Activated CD4-positive, alpha-beta T cell treated with anti-CD3 and anti-CD28 coated beads for 24 hours (primary cell): ENCODE measurements around the gene SLC35B1.
A peak's percentile ranks its signal among the peaks of the same experiment; 100 is the strongest.

ENCODE experiments used
- DNase-seq, 2 donors: peaks; one replicate each; pipeline ENCODE4 v3.0.0-alpha.2; 2020; ENCODE audit warnings: low read depth in 2 of 2

Gene SLC35B1

DNA sequence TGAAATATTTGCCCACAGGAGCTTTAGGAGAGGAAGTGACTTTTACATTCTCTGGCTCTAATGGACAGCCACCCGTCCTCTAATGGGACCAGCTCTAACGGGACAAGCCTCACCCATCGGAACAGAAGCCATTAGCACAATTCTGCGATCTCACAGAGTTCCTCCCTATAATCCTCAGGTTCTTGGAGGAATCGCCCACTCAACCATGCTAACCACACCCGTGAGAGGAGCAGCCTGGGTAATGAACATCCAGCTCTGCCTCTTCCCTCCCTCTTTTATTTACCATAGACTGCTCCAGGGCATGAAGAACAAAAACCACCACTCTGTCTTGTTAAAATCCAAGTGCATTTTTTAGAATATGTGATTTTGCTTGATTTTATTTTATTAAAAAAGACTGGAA is 6.8 kb downstream of the SLC35B1 start:
- no peak for DNase-seq

GRCh38 chr17:49699966-49700575 is 7.7 kb downstream of the SLC35B1 start:
- no peak for DNase-seq

- DNase-seq, result no peak
These were observed 9.8 kb downstream of the SLC35B1 start for GRCh38 chr17:49698005-49698404.

- DNase-seq, result peak; percentile 57 to 60
These were observed 11.5 kb downstream of the SLC35B1 start for GRCh38 chr17:49696233-49696761.

DNA sequence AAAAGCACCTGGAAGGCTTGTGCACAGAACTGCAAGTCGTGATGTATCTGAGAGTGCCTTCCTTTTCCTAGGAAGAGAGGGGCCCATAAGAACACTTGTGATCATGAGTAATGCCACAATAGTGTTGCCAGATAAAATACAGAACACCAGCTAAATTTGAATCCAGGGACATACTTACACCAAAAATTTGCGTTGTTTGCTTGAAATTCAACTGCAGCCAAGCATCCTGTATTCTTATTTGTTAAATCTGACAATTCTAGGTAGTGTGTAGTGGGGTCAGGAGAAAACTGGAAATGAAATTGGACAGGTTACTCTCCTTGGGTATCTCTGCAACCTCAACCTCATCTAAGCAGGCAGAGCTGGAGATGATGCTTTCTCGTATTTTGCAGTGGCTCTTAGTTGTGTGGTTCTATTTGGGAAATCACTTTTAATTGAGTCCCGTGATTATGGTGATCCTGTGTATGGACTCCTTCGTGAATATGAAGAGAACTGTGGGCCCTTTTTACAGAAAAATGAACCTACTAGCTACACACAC is 12.0 kb downstream of the SLC35B1 start:
- DNase-seq, result no peak

DNA sequence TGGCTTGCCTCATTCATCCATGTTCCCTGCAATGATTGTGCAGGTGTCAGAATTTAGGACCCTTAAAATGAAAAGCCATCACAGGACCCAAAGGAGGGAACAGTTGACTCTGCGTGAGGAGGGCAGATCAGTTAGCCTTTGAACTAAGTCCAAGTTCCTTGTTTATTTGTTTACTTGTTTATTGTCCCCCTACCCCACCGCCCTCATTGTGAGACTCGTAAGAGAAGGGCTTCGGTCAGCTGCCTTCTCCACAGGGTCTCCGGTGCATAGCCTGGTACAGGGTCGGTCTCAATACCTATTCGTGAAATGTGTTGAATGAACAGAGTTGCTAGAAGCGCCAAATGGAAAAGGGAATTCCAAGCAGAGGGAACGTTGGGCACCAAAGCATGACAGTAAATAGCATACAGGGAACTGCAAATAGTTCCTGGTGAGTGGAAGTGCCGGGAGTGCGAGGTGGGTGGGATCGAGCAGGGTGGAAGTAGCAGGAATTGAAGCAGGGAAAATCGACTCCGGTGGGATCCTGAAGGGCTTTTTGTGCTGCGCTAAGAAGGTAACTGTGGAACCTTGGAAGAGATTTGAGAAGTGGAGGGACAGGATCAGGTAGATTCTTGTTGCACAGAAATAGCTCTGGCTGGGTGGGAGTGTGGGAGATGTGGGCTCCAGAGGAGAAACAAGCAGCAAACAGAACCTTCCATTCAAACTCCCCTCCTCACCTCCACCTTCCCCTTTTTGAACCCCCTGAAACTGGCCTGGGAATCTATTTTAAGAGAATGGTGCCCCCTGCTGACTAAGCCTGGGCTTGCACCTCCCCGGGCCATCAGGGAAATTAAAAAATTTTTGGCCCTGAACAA is 12.7 kb downstream of the SLC35B1 start:
- peak; percentile 66 to 68 for DNase-seq

DNA sequence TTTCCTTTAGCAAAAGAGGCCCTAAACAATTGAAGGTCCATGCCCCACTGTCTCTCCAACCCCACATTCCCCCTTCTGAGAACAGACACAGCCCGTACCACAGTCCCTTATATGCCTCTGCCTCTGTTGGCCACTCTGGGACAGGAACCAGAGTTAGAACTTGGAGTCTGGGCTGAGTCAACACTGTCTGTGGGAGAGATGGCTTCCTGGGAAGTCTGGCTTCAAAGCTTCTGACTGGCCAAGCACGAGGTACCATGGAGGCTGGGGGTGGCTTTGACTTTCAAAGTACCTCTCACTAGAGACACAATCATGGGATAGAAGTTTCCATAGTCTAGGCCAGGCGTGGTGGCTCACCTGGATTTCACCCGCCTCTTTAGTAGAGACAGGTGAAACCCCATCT is 15.0 kb downstream of the SLC35B1 start:
- DNase-seq, result no peak

DNA sequence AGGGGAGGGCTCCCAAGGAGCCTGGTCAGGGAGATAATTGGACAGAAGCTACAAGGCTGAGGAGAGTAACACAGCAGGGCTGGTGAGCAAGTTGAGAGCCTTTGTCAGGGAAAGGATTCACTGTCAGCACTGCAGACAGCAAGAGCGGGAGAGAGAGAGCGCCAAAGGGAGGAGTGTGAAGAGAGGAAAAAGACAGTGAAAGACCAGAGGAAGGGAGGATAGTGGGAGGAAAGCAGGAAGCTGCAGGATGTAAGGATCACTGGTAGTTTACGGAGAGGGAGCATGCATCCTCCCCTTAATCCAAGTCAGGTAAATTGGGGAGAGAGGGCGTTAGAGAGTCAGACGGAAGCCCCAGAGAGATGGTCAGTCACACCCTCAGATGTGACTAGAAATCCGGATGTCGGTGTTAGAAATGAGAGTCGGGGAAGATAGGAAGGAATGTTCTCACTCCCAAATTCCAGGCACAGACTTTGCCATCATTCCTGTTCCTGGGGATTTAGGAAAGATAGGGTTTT is 16.0 kb downstream of the SLC35B1 start:
- DNase-seq, result no peak

GRCh38 chr17:49691086-49691676 is 16.6 kb downstream of the SLC35B1 start:
- DNase-seq, result no peak

DNA sequence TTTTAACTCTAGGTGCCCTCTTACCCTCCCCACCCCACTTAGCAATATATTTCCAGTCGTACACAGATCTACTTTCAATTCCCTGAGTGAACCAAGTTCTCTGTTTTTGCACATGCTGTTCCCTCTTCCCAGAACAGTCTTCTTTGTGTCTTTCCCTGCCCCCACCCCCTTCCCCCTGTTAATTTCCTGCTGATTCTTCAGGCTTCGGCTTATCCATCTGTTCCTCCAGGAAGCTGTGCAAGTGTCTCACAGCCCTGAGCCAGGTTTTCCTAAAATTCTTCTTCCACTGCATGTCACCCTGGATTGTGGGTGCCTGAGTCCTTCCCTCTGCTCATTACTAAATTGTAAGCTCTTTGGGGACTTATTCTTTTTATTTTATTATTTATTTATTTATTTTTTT is 17.5 kb downstream of the SLC35B1 start:
- no peak for DNase-seq

GRCh38 chr17:49688848-49689247 is 18.9 kb downstream of the SLC35B1 start:
- DNase-seq, result no peak

DNA sequence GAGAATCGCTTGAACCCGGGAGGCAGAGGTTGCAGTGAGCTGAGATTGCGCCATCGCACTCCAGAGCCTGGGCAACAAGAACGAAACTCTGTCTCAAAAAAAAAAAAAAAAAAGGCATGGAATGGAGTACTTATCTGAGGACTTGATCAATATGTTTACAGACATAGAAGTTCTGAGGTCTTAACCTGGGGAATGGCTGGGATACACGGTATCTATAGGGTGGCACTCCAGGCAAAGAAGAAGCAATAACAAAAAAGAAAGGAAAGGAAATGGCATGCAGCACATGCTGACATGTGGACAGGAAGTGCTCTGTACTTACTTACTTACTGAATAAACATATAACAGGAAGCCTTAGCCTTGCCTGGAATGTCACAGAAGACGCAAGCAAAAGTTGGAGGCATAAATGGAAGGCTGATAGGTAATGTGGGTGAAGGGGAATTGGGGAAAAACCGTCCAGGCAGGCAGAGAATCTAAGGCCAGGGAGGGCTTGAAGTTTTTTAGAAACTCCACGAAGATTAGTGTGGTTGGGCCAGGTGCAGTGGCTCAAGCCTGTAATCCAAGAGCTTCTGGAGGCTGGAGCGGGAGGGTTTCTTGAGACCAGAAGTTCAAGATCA is 19.8 kb downstream of the SLC35B1 start:
- no peak for DNase-seq

DNA sequence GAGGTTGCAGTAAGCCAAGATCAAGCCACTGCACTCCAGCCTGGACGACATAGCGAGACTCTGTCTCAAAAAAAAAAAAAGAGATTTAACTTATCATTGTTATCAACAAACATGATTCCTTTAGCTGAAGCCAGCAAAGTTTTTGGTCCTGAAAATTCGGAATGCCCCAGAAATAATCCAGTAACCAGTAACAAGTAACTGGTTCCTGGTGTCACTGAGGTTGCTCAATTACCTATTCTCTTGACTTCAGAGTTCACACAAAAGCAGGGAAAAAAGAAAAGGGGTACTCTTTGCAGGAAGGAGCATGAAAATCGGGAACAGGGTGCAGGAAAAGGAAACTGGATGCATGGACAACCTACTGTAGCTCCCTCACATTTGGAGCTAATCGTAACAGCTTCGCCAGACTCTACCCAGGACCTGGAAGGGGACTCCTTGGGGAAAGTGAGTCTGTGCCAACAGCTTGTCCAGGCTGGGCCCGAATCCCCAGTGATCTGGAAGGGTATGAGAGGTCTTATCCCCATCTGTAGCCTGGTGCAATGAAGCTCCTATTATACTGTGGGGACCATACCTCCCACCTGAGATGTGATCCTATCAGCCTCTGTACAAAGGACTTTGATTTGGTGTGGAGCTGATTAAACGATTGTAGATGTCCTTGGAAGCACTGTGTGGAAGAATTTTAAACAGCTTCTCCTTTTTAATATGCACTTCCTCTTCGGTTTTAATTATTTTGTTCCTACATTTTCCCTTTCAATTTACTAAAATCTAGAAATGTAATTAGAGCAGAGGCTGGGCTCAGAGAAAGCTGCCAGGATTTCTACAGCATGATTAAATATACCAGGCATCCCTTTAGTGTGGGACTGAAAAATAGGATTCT is 26.4 kb downstream of the SLC35B1 start:
- DNase-seq, result no peak

DNA sequence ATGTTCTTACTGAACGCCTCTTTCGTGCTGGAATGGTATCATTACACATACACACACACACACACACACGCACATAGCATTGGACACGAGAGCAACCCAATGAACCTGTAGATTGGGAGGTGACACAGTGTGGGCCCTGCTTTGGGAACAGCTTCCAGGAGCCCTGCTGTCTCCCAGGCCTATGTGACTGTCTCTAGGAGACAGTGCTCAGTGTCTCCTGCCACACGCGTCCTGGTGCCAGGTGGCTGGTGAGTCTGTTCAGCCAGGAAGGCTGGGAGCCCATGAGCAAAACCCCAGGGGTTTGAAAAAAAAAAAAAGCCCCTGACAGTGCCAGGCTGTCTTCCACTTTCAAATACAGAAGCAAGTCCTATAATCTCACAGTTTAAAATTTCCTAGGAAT is 27.4 kb downstream of the SLC35B1 start:
- no peak for DNase-seq

DNA sequence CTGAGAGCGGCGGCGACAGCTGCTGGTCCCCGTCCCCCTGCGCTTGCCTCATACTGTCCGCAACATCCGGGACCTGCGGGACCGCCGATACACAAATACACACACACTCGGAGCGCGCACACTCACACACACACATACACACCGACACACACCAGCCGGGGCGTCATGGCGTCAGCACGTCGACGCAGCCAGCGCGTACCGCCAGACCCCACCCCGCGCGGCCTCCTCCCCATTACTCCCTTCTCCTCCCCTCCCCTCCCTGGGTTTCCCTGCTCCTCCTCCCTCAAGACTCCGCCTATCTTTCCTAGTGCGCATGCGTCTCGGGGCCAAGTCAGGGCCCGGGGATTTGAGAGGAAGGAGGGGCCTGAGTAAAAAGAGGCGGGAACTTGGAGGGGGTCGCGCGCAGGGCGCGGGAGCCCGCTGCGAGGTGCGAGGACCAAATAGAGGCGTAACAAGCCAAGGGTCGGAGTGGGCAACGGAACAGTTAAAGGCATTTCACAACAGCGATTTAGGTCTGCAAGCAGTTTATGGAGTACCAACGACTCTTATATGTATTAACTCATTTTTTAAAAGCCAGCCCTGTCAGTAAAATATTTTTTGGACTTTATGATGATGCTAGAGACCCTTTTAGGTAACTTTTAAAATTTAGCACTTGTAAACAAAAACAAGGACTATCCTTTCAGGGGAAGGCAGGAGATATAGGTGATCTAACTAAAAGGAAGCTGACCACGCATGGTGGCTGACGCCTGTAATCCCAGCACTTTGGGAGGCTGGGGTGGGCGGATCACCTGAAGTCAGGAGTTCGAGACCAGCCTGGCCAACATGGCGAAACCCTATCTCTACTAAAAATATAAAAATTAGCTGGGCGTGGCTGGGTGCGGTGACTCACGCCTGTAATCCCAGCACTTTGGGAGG is 29.6 kb downstream of the SLC35B1 start, which contains the start of gene SPOP:
TSS of gene SPOP (minus strand) at position 165 of the 915 bp plus-strand sequence. CDS start 55,287 bp downstream, outside the sequence.
- DNase-seq, result peak; percentile 96 to 99

- DNase-seq, result peak; percentile 95 to 96
These were observed 30.4 kb downstream of the SLC35B1 start for GRCh38 chr17:49677134-49677932.

DNA sequence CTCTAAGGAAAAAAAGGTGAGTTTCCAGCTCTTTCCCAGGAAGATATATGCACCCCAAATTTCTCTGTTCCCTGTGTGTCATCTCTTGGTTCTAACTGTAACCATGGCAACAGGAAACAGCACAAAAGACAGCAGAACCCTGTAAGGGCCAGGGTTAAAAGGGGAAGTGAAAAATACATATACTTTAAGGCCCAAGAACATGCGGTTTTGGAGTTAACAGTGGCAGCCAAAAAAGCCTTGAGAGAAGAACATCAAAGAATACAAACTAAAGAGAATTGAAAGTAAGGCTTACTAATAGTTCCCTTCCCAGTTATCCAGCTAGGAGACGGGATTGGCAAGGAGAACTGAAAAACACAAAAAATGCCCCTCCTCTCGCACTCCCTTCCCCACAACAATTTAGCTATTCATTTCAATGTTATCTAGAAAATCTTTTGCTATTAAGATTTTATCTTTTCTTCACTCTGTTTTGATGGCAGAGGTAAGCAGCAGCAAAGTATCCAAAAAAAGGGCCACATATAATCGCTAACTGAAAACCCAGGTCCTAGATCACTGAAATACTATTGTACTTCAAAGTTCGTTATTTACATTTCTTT is 31.4 kb downstream of the SLC35B1 start:
- DNase-seq, result no peak

- DNase-seq, result no peak
These were observed 33.3 kb downstream of the SLC35B1 start for GRCh38 chr17:49674507-49674906.
